ENCODE measurements around the gene TMCO4. TPM values are rescaled to one million over a fixed set of nuclear protein-coding genes. Genes with fewer than 3 reads are reported as not detected.

Gene TMCO4
- total and polyA plus RNA-seq, 2 of the 4 experiments (the other 2 are of a cell fraction): 7.3 to 8.6 TPM

DNA sequence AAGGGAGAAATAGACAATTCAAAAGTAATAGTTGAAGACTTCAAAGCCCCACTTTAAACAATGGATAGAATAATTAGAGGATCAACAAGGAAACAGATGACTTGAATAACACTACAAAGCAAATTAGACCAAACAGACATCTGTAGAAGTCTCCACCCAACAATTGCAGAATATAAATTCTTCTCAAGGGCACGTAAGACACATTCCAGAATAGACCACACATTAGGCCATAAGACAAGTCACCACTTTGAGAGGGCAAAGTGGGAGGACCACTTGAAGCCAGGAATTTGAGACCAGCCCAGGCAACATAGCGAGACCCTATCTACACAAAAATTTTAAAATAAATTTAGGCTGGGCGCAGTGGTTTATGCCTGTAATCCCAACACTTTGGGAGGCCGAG lies 35.9 kb upstream of the TMCO4 start:
- Histone ChIP-seq H3K23ac (ENCODE audit: low read depth, low read length) (no peak overlapping the region), H4K5ac (ENCODE audit: low read depth, low read length) (no peak overlapping the region), H3K27ac (ENCODE audit: insufficient read depth, low read length) (no peak overlapping the region), H2BK20ac (ENCODE audit: low read depth, low read length) (no peak overlapping the region), H3K56ac (ENCODE audit: extremely low read depth, insufficient read depth, low read length) (no peak overlapping the region), H3K4me2 (ENCODE audit: low read depth, low read length) (no peak overlapping the region), H2BK5ac (ENCODE audit: low read depth, low read length, poor library complexity, severe bottlenecking) (no peak overlapping the region), H2AK9ac (replicated peaks; ENCODE audit: low read depth, low read length, poor library complexity) (no peak overlapping the region), H4K91ac (ENCODE audit: insufficient read depth, low read depth, low read length) (no peak overlapping the region), H2BK15ac (ENCODE audit: low read depth, low read length) (no peak overlapping the region), H4K20me1 (ENCODE audit: insufficient read depth, low read length) (no peaks in the 10 kb centered on the region), H3K4ac (ENCODE audit: low read depth, low read length) (no peak overlapping the region), H3K14ac (replicated peaks; ENCODE audit: low read depth, low read length) (no peak overlapping the region), H3K4me3 (ENCODE audit: insufficient read depth, low read depth, low read length) (no peak overlapping the region), H3K27me3 (ENCODE audit: control insufficient read depth, insufficient read depth, low read length) (peaks cover 4% of the 10 kb centered on the region), H3K79me1 (ENCODE audit: low read depth in 1 of 2, low read length in 2 of 2) (no peaks in the 10 kb centered on the region), H3K9me3 (ENCODE audit: control insufficient read depth, insufficient read depth, low read length) (peaks cover 4% of the 10 kb centered on the region; the same call in 1 of the 2 replicates), H2BK120ac (ENCODE audit: low read depth, low read length) (no peak overlapping the region), H3K9ac (ENCODE audit: low read depth, low read length) (no peak overlapping the region), H2AK5ac (ENCODE audit: low read depth, low read length) (no peak overlapping the region), H3K18ac (ENCODE audit: low read depth, low read length) (no peak overlapping the region), H2AFZ (replicated peaks; ENCODE audit: low read length, poor library complexity) (no peak overlapping the region), H3K4me1 (ENCODE audit: control insufficient read depth, insufficient read depth, low read length) (no peaks in the 10 kb centered on the region), H4K8ac (ENCODE audit: low read depth in 2 of 2, low read length in 2 of 2) (no peak overlapping the region), H3K9me1 (ENCODE audit: insufficient read depth, low read length) (no peaks in the 10 kb centered on the region), H3K36me3 (ENCODE audit: control insufficient read depth, insufficient read depth, low read length) (no peaks in the 10 kb centered on the region)
- CTCF ChIA-PET: no interaction called here
- in situ Hi-C loops (cut with MboI; ENCODE audit: low sequenced_read_pairs): no loop called here
- POLR2A ChIA-PET (ENCODE audit: unreplicated experiment): interaction anchor here (0.7 kb wide), 2 partner anchors 13 to 99 kb away, joined by 3 to 6 read pairs; no protein-coding TSS in a partner anchor
- BruUV-seq (replicated peaks): no TSS peak
- no peak for ATAC-seq (ENCODE audit: low read depth)
- dilution Hi-C loops (cut with HindIII; ENCODE audit: low sequenced_read_pairs, unreplicated experiment): no loop called here
- no CpG with 5 or more reads among the region's 4 CpGs for WGBS, 2 experiments (ENCODE audit: extremely low coverage in 2 of 2, insufficient read length in 1 of 2)
- TF ChIP-seq NFE2L2 (IDR thresholded peaks at IDR 0.05; ENCODE audit: low read depth, low read length): no peak
- TF ChIP-seq FOS (IDR thresholded peaks at IDR 0.05; ENCODE audit: low read depth, low read length): no peak
- no peak for TF ChIP-seq CEBPB (IDR thresholded peaks at IDR 0.05; ENCODE audit: low read depth, low read length)
- TF ChIP-seq USF2 (IDR thresholded peaks at IDR 0.05; ENCODE audit: low read depth, low read length): no peak
- TF ChIP-seq RFX5 (IDR thresholded peaks at IDR 0.05; ENCODE audit: low read depth, low read length): no peak
- TF ChIP-seq MXI1 (IDR thresholded peaks at IDR 0.05; ENCODE audit: borderline replicate concordance, low read depth, low read length): no peak
- no peak for TF ChIP-seq SMC3 (IDR thresholded peaks at IDR 0.05; ENCODE audit: low read depth, low read length)
- no peak for TF ChIP-seq MAFK (IDR thresholded peaks at IDR 0.05; ENCODE audit: low read depth, low read length)
- TF ChIP-seq RAD21 (IDR thresholded peaks at IDR 0.05; ENCODE audit: low read length): no peak
- TF ChIP-seq, protein P1, sequence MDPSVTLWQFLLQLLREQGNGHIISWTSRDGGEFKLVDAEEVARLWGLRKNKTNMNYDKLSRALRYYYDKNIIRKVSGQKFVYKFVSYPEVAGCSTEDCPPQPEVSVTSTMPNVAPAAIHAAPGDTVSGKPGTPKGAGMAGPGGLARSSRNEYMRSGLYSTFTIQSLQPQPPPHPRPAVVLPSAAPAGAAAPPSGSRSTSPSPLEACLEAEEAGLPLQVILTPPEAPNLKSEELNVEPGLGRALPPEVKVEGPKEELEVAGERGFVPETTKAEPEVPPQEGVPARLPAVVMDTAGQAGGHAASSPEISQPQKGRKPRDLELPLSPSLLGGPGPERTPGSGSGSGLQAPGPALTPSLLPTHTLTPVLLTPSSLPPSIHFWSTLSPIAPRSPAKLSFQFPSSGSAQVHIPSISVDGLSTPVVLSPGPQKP (IDR thresholded peaks at IDR 0.05; ENCODE audit: borderline replicate concordance, low read depth, low read length): no peak
- no peak for TF ChIP-seq RCOR1 (IDR thresholded peaks at IDR 0.05; ENCODE audit: insufficient replicate concordance, low read length)
- TF ChIP-seq, protein P2, sequence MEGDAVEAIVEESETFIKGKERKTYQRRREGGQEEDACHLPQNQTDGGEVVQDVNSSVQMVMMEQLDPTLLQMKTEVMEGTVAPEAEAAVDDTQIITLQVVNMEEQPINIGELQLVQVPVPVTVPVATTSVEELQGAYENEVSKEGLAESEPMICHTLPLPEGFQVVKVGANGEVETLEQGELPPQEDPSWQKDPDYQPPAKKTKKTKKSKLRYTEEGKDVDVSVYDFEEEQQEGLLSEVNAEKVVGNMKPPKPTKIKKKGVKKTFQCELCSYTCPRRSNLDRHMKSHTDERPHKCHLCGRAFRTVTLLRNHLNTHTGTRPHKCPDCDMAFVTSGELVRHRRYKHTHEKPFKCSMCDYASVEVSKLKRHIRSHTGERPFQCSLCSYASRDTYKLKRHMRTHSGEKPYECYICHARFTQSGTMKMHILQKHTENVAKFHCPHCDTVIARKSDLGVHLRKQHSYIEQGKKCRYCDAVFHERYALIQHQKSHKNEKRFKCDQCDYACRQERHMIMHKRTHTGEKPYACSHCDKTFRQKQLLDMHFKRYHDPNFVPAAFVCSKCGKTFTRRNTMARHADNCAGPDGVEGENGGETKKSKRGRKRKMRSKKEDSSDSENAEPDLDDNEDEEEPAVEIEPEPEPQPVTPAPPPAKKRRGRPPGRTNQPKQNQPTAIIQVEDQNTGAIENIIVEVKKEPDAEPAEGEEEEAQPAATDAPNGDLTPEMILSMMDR (conservative IDR thresholded peaks at IDR 0.05; ENCODE audit: low read depth, low read length): no peak
- TF ChIP-seq CHD1 (IDR thresholded peaks at IDR 0.05; ENCODE audit: low read depth, low read length): no peak
- intact Hi-C loops (cut with micrococcal nuclease): no loop called here
- DNase-seq: no peak
